OCI-LY7 (cell line): ENCODE measurements around the gene FAM240B. TPM values are rescaled to one million over a fixed set of nuclear protein-coding genes. Genes with fewer than 3 reads are reported as not detected.

Source experiments
- BruUV-seq: library from RNA; stranded (reverse); fragments of 400-500 nt; replicated peaks from 2 replicates; lab custom pipeline; 2021; lab: Mats Ljungman, UMichigan
- CTCF ChIA-PET: fragments of 300-600 bp; sonication (Branson Sonifier 250); formaldehyde crosslinking; loops from one replicate; lab custom pipeline; 2022; ENCODE audit warnings: antibody characterized with exemption; ENCODE audit not compliant: unreplicated experiment; lab: Charles Lee
- POLR2A ChIA-PET: fragments of 300-600 bp; sonication (Branson Sonifier 250); formaldehyde crosslinking; loops from one replicate; lab custom pipeline; 2022; ENCODE audit warnings: antibody characterized with exemption; lab: Charles Lee
- DNase-seq: peaks from one replicate; pipeline ENCODE4 v3.0.0-alpha.2; 2015; ENCODE audit warnings: low spot score
- H2AFZ ChIP-seq: fragments of 200-600 bp; sonication (generic), shearing (Covaris generic); 2 replicates; pipeline ENCODE4 v1.6.1; 2014; ENCODE audit warnings: mild to moderate bottlenecking, antibody characterized with exemption, low read length, moderate library complexity
- H3K27ac ChIP-seq: fragments of 200-600 bp; sonication (generic); 2 replicates; pipeline ENCODE4 v1.5.1; 2014; ENCODE audit warnings: mixed run types, low read depth, mild to moderate bottlenecking, moderate library complexity, low read length, inconsistent platforms; ENCODE audit not compliant: poor library complexity, severe bottlenecking
- H3K36me3 ChIP-seq: fragments of 200-600 bp; sonication (generic); 2 replicates; pipeline ENCODE4 v1.6.1; 2014; ENCODE audit warnings: mild to moderate bottlenecking, antibody characterized with exemption, low read length, moderate library complexity, mixed read lengths; ENCODE audit not compliant: insufficient read depth
- H3K4me1 ChIP-seq: fragments of 200-600 bp; sonication (generic); 2 replicates; pipeline ENCODE4 v1.5.1; 2014; ENCODE audit warnings: mild to moderate bottlenecking, low read length; ENCODE audit not compliant: insufficient read depth, poor library complexity, severe bottlenecking
- H3K4me2 ChIP-seq: fragments of 200-600 bp; sonication (generic); 2 replicates; pipeline ENCODE4 v1.6.1; 2014; ENCODE audit warnings: mild to moderate bottlenecking, low read length
- H3K4me3 ChIP-seq: fragments of 200-600 bp; sonication (generic); 2 replicates; pipeline ENCODE4 v1.5.1; 2014; ENCODE audit warnings: mild to moderate bottlenecking, low read depth, low read length; ENCODE audit not compliant: poor library complexity, severe bottlenecking
- H3K79me2 ChIP-seq: fragments of 200-600 bp; sonication (generic); 2 replicates; pipeline ENCODE4 v1.6.1; 2016; ENCODE audit warnings: low read depth, mild to moderate bottlenecking, low read length, moderate library complexity, mixed read lengths; ENCODE audit not compliant: insufficient read depth
- H3K9me2 ChIP-seq: fragments of 200-600 bp; sonication (generic); 2 replicates; pipeline ENCODE4 v1.6.1; 2016; ENCODE audit warnings: mild to moderate bottlenecking, low read length, mixed read lengths; ENCODE audit not compliant: insufficient read depth
- H3K9me3 ChIP-seq: fragments of 200-600 bp; sonication (generic); 2 replicates; pipeline ENCODE4 v1.6.1; 2014; ENCODE audit warnings: mild to moderate bottlenecking, mixed run types, low read length, mixed read lengths
- H4K20me1 ChIP-seq: fragments of 200-600 bp; sonication (generic); 2 replicates; pipeline ENCODE4 v1.6.1; 2014; ENCODE audit warnings: mild to moderate bottlenecking, antibody characterized with exemption, low read length, moderate library complexity, mixed read lengths; ENCODE audit not compliant: insufficient read depth
- EZH2phosphoT487 ChIP-seq: fragments of 200-600 bp; sonication (generic); IDR thresholded peaks from 2 replicates; pipeline ENCODE4 v1.6.1; 2018; ENCODE audit warnings: low read depth, borderline replicate concordance, mild to moderate bottlenecking, mixed run types, antibody characterized with exemption, low read length, moderate library complexity, mixed read lengths
- intact Hi-C: fragments of 100-400 bp; cut with micrococcal nuclease; formaldehyde crosslinking; loops from one replicate; pipeline ENCODE4 v1.10.0; 2022; ENCODE audit not compliant: unreplicated experiment
- small RNA-seq: library from RNA; depleted of rRNA; stranded (forward); fragments of <200 nt; gene quantifications from one replicate; pipeline ENCODE3, GENCODE V24; 2014
- total RNA-seq, 2 experiments: library from RNA; depleted of rRNA in 1 of 2; stranded (reverse); fragments of >200 nt in 1 of 2; shearing (Covaris generic) in 1 of 2; gene quantifications; 2 replicates each; pipeline ENCODE4 v1.2.3, GENCODE V29; 2014 to 2022
- TF ChIP-seq, protein P1 (sequence below): fragments of 200-600 bp; sonication (generic); conservative IDR thresholded peaks from 2 replicates; pipeline ENCODE4 v1.5.1; 2014; ENCODE audit warnings: mild to moderate bottlenecking, antibody characterized with exemption, low read length, moderate library complexity, mixed read lengths

The FAM240B gene
- total RNA-seq, 2 experiments from 2014 or later: not detected

DNA sequence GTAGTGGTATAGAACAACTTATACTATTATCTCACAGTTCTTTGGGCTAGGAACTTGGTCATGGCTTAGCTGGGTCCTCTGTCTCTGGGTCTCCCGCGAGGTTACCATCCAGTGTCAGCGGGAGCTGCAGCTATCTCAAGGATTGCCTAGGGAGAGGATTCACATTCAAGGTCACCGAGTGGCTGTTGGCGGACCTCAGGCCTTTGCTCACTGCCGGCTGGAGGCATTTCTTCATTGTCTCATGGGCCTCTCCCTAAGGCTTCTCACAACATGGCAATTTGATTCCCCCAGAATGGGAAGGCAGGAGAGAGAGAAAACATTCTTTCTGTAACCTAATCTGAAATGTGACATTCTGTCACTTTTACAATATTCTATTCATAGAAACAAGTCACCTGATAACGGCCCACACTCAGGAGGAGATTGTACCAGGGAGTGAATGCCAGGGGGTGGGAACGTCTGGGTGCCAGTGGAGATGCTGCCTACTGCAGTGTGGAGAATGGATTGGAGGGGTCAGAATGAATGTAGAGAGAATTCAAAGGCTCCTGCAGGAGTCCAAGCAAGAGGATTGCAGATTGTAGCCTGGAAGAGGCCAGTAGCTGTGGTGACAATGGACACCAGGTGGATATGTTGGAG lies 70.1 kb downstream of the FAM240B start:
- no peak for TF ChIP-seq EZH2phosphoT487
- TF ChIP-seq, protein P1, sequence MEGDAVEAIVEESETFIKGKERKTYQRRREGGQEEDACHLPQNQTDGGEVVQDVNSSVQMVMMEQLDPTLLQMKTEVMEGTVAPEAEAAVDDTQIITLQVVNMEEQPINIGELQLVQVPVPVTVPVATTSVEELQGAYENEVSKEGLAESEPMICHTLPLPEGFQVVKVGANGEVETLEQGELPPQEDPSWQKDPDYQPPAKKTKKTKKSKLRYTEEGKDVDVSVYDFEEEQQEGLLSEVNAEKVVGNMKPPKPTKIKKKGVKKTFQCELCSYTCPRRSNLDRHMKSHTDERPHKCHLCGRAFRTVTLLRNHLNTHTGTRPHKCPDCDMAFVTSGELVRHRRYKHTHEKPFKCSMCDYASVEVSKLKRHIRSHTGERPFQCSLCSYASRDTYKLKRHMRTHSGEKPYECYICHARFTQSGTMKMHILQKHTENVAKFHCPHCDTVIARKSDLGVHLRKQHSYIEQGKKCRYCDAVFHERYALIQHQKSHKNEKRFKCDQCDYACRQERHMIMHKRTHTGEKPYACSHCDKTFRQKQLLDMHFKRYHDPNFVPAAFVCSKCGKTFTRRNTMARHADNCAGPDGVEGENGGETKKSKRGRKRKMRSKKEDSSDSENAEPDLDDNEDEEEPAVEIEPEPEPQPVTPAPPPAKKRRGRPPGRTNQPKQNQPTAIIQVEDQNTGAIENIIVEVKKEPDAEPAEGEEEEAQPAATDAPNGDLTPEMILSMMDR: no peak
- H3K9me2 ChIP-seq: no peaks in the 10 kb centered on the region
- no peak for DNase-seq
- H3K27ac ChIP-seq: no peak overlapping the region
- CTCF ChIA-PET: no interaction called here
- no peak overlapping the region for H2AFZ ChIP-seq
- intact Hi-C loops: no loop called here
- no TSS peak for BruUV-seq
- POLR2A ChIA-PET: interaction anchor here (0.6 kb wide), 1 partner anchor 15 kb away, joined by 4 read pairs; no protein-coding TSS in a partner anchor
- H3K79me2 ChIP-seq: no peaks in the 10 kb centered on the region
- H3K36me3 ChIP-seq: no peaks in the 10 kb centered on the region
- no peak overlapping the region for H3K4me2 ChIP-seq
- no peaks in the 10 kb centered on the region for H3K4me1 ChIP-seq
- no peaks in the 10 kb centered on the region for H4K20me1 ChIP-seq
- no peaks in the 10 kb centered on the region for H3K9me3 ChIP-seq
- no peak overlapping the region for H3K4me3 ChIP-seq

DNA sequence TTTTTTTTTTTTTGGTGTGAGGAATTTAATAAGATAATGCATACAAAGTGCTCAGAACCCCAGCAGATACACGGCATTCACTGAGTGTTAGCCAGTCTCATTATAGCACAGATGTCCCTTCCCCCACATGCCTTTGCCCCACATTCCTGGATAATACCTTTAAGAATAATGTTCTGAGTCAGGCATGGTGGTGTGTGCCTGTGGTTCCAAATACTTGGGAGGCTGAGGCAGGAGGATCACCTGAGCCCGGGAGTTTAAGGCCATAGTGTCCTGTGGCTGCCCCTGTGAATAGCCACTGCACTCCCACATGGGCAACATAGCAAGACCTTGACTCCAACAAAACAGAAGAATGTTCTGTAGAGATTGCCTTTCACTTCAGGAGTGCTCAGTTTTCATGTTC lies 75.3 kb downstream of the FAM240B start:
- TF ChIP-seq, protein P1: no peak
- TF ChIP-seq EZH2phosphoT487: no peak
- no TSS peak for BruUV-seq
- POLR2A ChIA-PET: interaction anchor here (0.6 kb wide), 1 partner anchor 60 kb away, joined by 5 read pairs; no protein-coding TSS in a partner anchor
- Histone ChIP-seq H2AFZ (no peak overlapping the region), H3K9me2 (no peaks in the 10 kb centered on the region), H3K9me3 (no peaks in the 10 kb centered on the region), H3K4me1 (no peaks in the 10 kb centered on the region), H3K4me2 (no peak overlapping the region), H4K20me1 (no peaks in the 10 kb centered on the region), H3K4me3 (no peak overlapping the region), H3K79me2 (no peaks in the 10 kb centered on the region), H3K36me3 (no peaks in the 10 kb centered on the region), H3K27ac (no peak overlapping the region)
- intact Hi-C loops: no loop called here
- CTCF ChIA-PET: no interaction called here
- DNase-seq: no peak

Small RNA genes lying within 50 kb of the gene (small RNA-seq; reads per million reads assigned to genes)
- not detected for gene RNU6-765P

Other genes starting within 250 kb of the FAM240B start
- gene ANKRD18A, start 99.5 kb downstream of the FAM240B start, total RNA-seq (2014; rRNA removed; shearing (Covaris generic)): not detected in 2 replicates
- not detected in 2 replicates for gene ANKRD18A, start 99.5 kb downstream of the FAM240B start, total RNA-seq (2022)